Gastroesophageal sphincter (tissue), 3 donors: ENCODE measurements around the gene GABRR3.

ENCODE experiments used
- CTCF ChIP-seq, 4 experiments: fragments of 200-600 bp in 2 of 4; fragments of 450-650 bp in 2 of 4; sonication (generic) in 1 of 4; IDR thresholded peaks; one replicate each; pipeline ENCODE4 v1.5.1; 2017 to 2019; ENCODE audit warnings: antibody characterized with exemption in 4 of 4, mild to moderate bottlenecking in 2 of 4, moderate library complexity in 2 of 4
- EP300 ChIP-seq: sonication (generic); formaldehyde crosslinking; IDR thresholded peaks from one replicate; pipeline ENCODE4 v1.6.1; 2017; ENCODE audit warnings: antibody characterized with exemption, mild to moderate bottlenecking
- POLR2A ChIP-seq, 2 donors: fragments of 450-650 bp; IDR thresholded peaks; one replicate each; pipeline ENCODE4 v1.6.1; 2017; ENCODE audit warnings: antibody characterized with exemption in 2 of 2, mild to moderate bottlenecking in 2 of 2, moderate library complexity in 1 of 2
- POLR2AphosphoS5 ChIP-seq: sonication (generic); formaldehyde crosslinking; IDR thresholded peaks from one replicate; pipeline ENCODE4 v1.6.1; 2017; ENCODE audit warnings: antibody characterized with exemption

- TF ChIP-seq CTCF (IDR thresholded peaks at IDR 0.05) (no peak), POLR2A (IDR thresholded peaks at IDR 0.05) (no peak), EP300 (no peak), POLR2AphosphoS5 (no peak)
Observed at GRCh38 chr3:97979610-97980009, 55.5 kb downstream of the GABRR3 start.
